SW480 (cell line): ENCODE data around the gene HPS1.

Source experiments
- DNase-seq: peaks from one replicate; pipeline ENCODE4 v3.0.0-alpha.2; 2016; ENCODE audit warnings: low spot score

The HPS1 gene

DNA sequence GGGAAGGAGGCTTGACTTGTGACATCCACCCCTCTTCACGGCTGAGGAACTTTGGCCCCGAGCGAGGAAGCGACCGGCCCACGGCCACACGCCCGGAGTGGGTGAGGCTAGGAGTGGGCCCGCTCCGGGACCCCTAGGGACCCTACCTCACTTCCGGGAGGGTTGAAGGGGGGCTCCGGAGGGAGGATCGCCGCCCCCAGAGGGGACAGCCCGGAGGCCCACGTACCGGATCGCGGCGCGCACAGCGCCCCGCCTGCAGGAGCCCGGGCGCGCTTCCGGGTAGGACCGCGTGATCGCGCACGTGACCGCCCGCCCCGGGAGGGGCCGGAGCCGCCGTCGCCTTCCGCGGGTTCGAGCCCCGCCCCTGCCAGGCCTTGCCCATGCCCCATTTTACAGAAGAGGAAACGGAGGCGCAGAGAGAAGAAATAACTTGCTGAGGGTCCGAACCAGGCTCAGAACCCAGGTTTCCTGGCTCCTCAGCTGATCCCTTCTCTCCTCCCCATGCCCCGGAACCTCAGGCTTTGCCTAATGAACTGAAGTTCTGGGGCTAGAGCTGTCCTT, at the start of gene HPS1:
Gene HPS1, minus strand, starts transcription at position 275 of the 561 bp plus-strand sequence. CDS start 3,695 bp downstream, outside the sequence.
- DNase-seq: peak; percentile 52

GRCh38 chr10:98492763-98493162, 46.0 kb upstream of the HPS1 start:
- DNase-seq: no peak

GRCh38 chr10:98489561-98490481, 43.1 kb upstream of the HPS1 start:
- DNase-seq: peak; percentile 55

GRCh38 chr10:98488669-98489430, 42.1 kb upstream of the HPS1 start:
- DNase-seq: no peak

DNA sequence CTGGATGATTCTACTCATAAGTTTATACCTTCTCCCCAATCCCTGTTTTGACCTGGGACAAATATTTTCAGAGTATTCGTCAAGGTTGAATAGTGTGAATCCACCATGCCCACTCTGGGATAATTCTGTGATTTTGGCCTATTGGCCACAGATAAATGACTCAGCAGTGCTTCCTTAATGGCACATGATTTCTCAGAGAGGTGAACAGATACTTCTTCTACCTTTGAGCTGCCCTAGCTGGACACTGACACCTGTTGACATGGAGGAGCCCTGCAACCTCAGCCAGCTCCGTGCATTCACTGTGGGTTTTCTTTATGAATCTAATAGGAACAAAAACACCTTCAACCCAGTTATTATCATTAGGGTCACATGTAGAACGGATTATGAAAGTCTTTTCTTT, 40.9 kb upstream of the HPS1 start:
- no peak for DNase-seq

GRCh38 chr10:98486421-98486820, 39.7 kb upstream of the HPS1 start:
- no peak for DNase-seq

DNA sequence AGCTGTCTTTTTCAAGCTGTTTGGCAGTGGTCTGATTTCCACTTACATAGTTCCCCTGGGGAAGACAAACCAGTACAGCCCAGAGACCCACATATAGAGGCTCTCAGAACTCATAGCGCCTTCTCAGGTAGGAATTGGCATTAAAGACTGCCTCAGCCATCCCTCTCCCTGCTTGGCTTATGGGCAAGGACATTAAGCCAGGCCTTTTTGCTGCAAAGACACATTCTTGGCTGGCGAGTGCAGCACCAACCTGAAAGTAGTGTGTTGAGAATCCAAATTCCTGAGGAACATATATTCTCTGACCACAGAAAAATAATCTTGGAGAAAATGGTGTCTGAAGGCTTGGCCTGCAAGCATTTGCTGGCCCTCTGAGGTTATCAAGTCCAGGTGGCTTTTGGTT, 39.2 kb upstream of the HPS1 start:
- no peak for DNase-seq

DNA sequence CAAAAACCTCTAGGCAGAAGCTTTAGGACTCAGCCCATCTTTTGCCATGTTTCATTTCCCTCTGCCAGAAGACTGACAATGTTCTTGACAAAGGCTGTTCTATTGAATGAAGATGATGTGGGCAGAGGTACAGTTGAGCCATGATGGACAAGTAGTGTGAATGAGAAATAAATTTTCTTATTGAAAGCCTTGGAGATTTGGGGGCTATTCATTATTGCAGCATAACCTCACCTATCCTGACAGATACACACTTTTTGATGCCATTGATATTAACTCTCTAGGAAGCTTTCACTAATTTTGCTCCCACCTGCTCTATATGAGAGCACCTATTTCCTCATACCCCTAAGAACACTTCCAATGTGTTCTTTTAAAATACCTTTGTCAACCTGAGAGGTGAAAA, 36.9 kb upstream of the HPS1 start:
- DNase-seq: no peak

DNA sequence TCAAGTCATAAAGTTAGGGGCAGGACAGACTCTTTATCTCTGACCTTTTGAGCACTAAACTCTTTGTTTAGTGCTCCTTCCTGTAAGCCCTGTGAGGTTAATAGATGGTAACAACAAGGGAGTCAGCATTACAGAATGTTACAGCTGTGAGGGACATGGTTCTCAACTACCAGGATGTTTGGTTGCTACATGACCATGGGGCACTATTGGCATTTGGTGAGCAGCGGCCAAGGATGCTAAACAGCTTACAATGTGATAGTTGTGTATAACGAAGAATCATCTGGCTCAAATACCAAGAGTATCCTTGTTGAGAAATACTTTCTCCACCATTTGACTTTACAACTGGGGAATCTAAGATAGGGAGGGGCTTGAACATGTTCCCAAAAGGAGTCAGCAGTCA, 35.4 kb upstream of the HPS1 start:
- no peak for DNase-seq

DNA sequence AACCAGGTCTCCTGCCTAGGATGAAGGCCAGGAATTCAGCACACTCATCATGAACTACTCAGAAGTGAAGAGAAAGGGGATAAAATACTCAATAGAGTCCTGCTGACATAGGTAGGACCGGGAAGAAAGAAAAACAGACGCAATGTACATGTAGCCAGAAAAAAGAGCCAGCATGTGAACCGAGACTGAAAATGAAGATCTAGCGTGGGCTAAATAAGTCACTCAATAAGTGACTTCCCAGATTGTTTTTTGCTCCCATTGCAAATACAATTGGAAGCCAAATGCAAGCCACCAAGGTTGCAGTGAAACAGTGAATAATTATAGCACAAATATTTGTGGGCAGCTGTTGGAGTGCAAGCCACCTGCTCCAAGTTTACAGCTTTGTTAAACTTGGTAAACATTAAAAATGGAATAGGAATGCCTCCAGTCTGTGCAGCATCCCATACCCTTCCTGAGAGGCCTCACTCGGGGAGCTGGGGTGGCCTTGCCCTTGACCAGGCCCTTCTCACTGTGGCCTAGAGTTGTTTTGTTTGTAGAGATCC, 34.7 kb upstream of the HPS1 start:
- DNase-seq: peak; percentile 18

DNA sequence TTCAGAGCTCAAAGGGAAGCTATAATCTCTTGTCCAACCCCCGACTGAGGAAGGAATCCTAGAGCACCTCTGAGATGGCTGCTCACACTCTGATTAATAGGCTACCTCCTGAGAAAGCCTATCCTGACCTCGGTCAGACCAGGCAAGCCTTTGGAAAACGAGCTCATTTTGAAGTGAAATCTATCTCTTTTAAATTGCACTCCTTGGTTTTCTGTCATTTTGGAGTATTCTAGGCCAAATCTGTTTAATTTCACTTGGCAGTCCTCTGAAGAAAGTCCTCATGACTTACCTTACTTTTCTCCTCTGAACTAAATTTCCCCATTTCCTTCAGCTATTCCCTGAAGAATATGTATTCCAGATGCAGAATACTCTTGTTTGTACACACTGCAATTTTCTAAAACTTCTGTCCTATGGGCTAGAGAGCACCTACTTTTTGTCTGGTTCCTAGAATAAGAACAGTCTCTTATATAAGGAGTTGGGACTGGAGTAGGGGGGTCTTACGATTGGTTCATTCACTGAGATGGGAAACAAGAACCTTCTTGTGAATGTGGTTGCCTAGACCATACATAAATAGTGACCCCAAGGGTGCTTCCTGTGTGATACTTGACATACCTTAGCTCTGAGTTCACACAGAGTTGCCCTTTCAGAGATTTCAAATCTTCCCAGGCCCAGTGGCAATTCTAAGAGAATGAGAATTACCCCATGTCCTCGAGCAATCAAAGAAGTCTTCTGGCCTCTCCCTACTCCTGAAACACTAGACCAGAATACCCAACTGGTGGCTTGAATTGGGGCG, 31.9 kb upstream of the HPS1 start:
- no peak for DNase-seq

DNA sequence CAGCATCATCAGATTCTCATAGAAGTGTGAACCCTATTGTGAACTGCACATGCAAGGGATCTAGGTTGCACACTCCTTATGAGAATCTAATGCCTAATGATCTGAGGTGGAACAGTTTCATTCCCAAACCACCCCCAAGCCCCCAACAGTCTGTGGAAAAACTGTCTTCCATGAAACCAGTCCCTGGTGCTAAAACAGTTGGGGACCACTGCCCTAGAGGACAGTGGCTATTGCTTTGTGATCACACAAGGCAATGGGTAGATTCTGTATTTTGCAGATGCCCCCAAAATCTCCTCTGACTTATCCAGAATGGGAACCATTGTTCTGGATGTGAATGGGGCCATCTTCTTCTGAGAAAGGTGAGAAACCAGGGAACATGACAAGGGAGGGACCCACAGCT, 31.1 kb upstream of the HPS1 start:
- DNase-seq: no peak

- DNase-seq: no peak
Measured at GRCh38 chr10:98474628-98475027, 27.9 kb upstream of the HPS1 start.

GRCh38 chr10:98472196-98472595, 25.5 kb upstream of the HPS1 start:
- DNase-seq: no peak

- no peak for DNase-seq
Measured at GRCh38 chr10:98470850-98471249, 24.1 kb upstream of the HPS1 start.

GRCh38 chr10:98469001-98469931, 22.5 kb upstream of the HPS1 start:
- DNase-seq: no peak

DNA sequence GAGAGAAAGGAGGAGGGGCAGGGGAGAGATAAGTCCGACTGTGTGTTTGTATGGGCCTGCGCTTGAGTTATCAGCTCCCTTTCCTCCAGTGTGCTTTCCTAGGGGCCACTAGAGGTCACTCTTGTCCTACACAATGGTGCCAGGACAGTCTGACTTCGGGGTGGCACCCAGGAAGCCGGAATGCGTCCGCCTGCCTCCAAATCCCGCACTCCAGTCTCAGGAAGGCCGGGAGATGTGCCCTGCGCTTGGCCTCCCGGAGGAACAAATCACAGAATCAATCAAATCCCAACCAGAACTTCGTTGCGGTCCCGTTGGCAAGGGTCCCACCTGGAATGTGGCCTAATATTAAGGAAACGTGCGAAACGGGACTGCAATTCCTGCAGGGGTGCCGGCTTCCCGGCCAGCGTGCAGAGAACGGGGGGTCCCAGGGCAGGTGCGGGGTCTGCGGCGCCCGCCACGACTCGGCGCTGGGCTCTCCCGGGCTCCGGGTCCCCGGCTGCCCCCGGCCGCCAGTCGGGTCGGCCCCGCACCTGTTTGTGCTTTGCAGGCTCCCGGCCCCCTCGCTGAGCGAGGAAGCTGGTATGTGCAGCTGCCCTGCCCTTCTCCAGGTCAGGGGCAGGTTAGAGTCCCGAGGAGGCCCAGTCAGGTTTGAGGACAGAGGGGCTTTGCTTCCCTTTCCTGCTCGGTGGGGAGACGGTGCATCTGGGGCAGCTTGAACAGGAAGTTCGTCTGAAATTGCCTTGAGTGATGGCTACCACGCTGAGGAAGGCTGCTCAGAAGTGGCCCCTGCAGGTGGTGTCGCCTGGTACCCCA, 21.0 kb upstream of the HPS1 start:
- peak; percentile 87 for DNase-seq

DNA sequence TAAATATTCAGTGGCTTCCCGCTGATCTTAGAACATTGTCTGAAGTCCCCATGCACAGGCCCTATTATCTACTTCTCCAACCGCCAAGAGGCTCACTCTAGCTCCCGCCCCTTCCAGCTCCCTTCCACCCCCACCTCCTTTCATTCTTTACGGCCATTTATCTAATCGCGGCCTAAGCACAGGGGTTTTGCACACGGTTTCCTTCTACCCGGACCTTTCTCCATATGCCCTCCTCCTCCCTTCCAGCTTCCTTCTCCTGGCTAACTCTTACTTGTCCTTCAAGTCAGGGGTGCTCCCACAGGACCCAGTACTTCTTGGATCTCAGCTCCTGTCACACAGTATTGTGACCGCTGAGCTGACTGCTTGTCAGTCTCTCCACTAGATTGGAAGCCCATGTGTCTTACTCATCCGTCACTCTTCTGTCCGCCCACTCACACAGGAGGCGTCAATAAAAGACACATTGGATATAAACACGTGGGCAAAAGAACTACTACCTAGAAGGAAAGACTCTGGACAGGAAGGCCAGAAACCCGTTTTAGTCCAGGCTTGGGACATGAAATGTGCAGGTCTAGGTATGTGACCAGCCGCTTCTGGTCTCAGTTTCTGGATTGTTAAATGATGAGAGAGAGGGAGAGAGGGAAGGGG, 20.2 kb upstream of the HPS1 start:
- DNase-seq: no peak

- no peak for DNase-seq
Measured at GRCh38 chr10:98465866-98466265, 19.1 kb upstream of the HPS1 start.
